DMS153 treated with DMSO at 0.1 percent for 48 hours (cell line): ENCODE results near the gene ADGRV1.
"Not testable (repeated sequence)": the region's sequence is repeated elsewhere in the genome, so short reads cannot be mapped to it uniquely, and the experiment has no call there.

Experiments
- DNase-seq: peaks from one replicate; lab custom pipeline; 2025; ENCODE audit not compliant: unreplicated experiment; lab: John Stamatoyannopoulos, UW

Gene ADGRV1

GRCh38 chr5:90642706-90643229 lies 84.2 kb downstream of the ADGRV1 start:
- DNase-seq = no peak

GRCh38 chr5:90644132-90644531 lies 85.5 kb downstream of the ADGRV1 start:
- no peak for DNase-seq

- no peak for DNase-seq
Measured at GRCh38 chr5:90645024-90645610, 86.5 kb downstream of the ADGRV1 start.

GRCh38 chr5:90650767-90651166 lies 92.2 kb downstream of the ADGRV1 start:
- DNase-seq = no peak

- no peak for DNase-seq
Measured at GRCh38 chr5:90654215-90654614, 95.6 kb downstream of the ADGRV1 start.

GRCh38 chr5:90655423-90655822 lies 96.8 kb downstream of the ADGRV1 start:
- DNase-seq = no peak

- no peak for DNase-seq
Measured at GRCh38 chr5:90657030-90657429, 98.4 kb downstream of the ADGRV1 start.

GRCh38 chr5:90657788-90658187 lies 99.2 kb downstream of the ADGRV1 start:
- DNase-seq = no peak

- DNase-seq = no peak
Measured at GRCh38 chr5:90658620-90659019, 100.0 kb downstream of the ADGRV1 start.

GRCh38 chr5:90668079-90668565 lies 109.5 kb downstream of the ADGRV1 start:
- DNase-seq = not testable (repeated sequence)

- no peak for DNase-seq
Measured at GRCh38 chr5:90675222-90675621, 116.6 kb downstream of the ADGRV1 start.

- no peak for DNase-seq
Measured at GRCh38 chr5:90680921-90681563, 122.4 kb downstream of the ADGRV1 start.

GRCh38 chr5:90682278-90682677 lies 123.7 kb downstream of the ADGRV1 start:
- DNase-seq = no peak

- DNase-seq = no peak
Measured at GRCh38 chr5:90685425-90686022, 126.9 kb downstream of the ADGRV1 start.

GRCh38 chr5:90686363-90686762 lies 127.8 kb downstream of the ADGRV1 start:
- DNase-seq = not testable (repeated sequence)

- DNase-seq = not testable (repeated sequence)
Measured at GRCh38 chr5:90687458-90687857, 128.9 kb downstream of the ADGRV1 start.

- no peak for DNase-seq
Measured at GRCh38 chr5:90689064-90689463, 130.5 kb downstream of the ADGRV1 start.

- DNase-seq = no peak
Measured at GRCh38 chr5:90690307-90690706, 131.7 kb downstream of the ADGRV1 start.

GRCh38 chr5:90691533-90691932 lies 132.9 kb downstream of the ADGRV1 start:
- DNase-seq = no peak

- no peak for DNase-seq
Measured at GRCh38 chr5:90696153-90696552, 137.6 kb downstream of the ADGRV1 start.

GRCh38 chr5:90700299-90700698 lies 141.7 kb downstream of the ADGRV1 start:
- no peak for DNase-seq

GRCh38 chr5:90703932-90704331 lies 145.3 kb downstream of the ADGRV1 start:
- no peak for DNase-seq
